HG03432 (cell line): ENCODE measurements around the gene EREG.

Experiments
- ATAC-seq: cut with Tn5 transposase; IDR thresholded peaks from one replicate; pipeline ENCODE4 v1.9.1; 2021; ENCODE audit warnings: mild to moderate bottlenecking, moderate library complexity; ENCODE audit not compliant: unreplicated experiment

EREG gene

GRCh38 chr4:74420863-74421262, 55.9 kb downstream of the EREG start:
- no peak for ATAC-seq

- ATAC-seq = no peak
Observed at GRCh38 chr4:74423104-74423503, 58.2 kb downstream of the EREG start.

- no peak for ATAC-seq
Observed at GRCh38 chr4:74424111-74424510, 59.2 kb downstream of the EREG start.

GRCh38 chr4:74426101-74426500, 61.2 kb downstream of the EREG start:
- no peak for ATAC-seq

GRCh38 chr4:74428276-74428675, 63.3 kb downstream of the EREG start:
- ATAC-seq = no peak

GRCh38 chr4:74431113-74431826, 66.3 kb downstream of the EREG start:
- peak; percentile 89 for ATAC-seq

- ATAC-seq = no peak
Observed at GRCh38 chr4:74433043-74433442, 68.1 kb downstream of the EREG start.

GRCh38 chr4:74433541-74434172, 68.7 kb downstream of the EREG start:
- ATAC-seq = no peak

GRCh38 chr4:74435296-74435695, 70.4 kb downstream of the EREG start:
- no peak for ATAC-seq

- ATAC-seq = no peak
Observed at GRCh38 chr4:74437866-74438265, 72.9 kb downstream of the EREG start.
